K562 (cell line): ENCODE measurements around the gene LRRC59. TPM values are rescaled to one million over a fixed set of nuclear protein-coding genes. Genes with fewer than 3 reads are reported as not detected.

Experiments used
- HDAC3 ChIP-seq: fragments of 450-650 bp; IDR thresholded peaks from 2 replicates; pipeline ENCODE4 v1.6.1; 2018; ENCODE audit warnings: borderline replicate concordance, mild to moderate bottlenecking, moderate library complexity; ENCODE audit not compliant: partially characterized antibody
- KAT8 ChIP-seq: fragments of 450-650 bp; IDR thresholded peaks from 2 replicates; pipeline ENCODE4 v1.6.1; 2016; ENCODE audit warnings: low read depth, mild to moderate bottlenecking
- KDM4B ChIP-seq, 2 experiments: fragments of 450-650 bp in 1 of 2; sonication (generic) in 1 of 2; IDR thresholded peaks; 2 replicates each; pipeline ENCODE4 v1.6.1; 2016 to 2017; ENCODE audit warnings: borderline replicate concordance in 2 of 2, antibody characterized with exemption in 1 of 2, low read depth in 1 of 2, mild to moderate bottlenecking in 1 of 2
- NRF1 ChIP-seq, 2 experiments: fragments of 450-650 bp; IDR thresholded peaks in 1 of 2; conservative IDR thresholded peaks in 1 of 2; 2 replicates each; pipeline ENCODE4 v1.6.1; 2014; ENCODE audit warnings: mild to moderate bottlenecking in 2 of 2
- PTRF ChIP-seq: fragments of 450-650 bp; IDR thresholded peaks from 2 replicates; pipeline ENCODE4 v1.6.1; 2016; ENCODE audit warnings: mild to moderate bottlenecking, missing genetic modification characterization, missing compliant biosample characterization
- TFAM ChIP-seq: fragments of 250-450 bp; sonication (Bioruptor Pico); conservative IDR thresholded peaks from 2 replicates; pipeline ENCODE4 v1.5.0; 2021; ENCODE audit warnings: mild to moderate bottlenecking, moderate library complexity
- WHSC1 ChIP-seq: IDR thresholded peaks from one replicate; pipeline ENCODE4 v1.6.1; 2012; ENCODE audit warnings: low read length, control low read depth, inconsistent platforms
- ZNF41 ChIP-seq: fragments of 250-450 bp; sonication (Bioruptor Pico); conservative IDR thresholded peaks from 2 replicates; pipeline ENCODE4 v1.4.0; 2020; ENCODE audit warnings: mild to moderate bottlenecking
- polyA plus RNA-seq, 8 experiments: library from polyadenylated mRNA; depleted of rRNA in 4 of 8; stranded (reverse) in 5 of 8; unstranded in 3 of 8; fragments of >200 nt; fragmentation: Nextera tagmentation in 2 of 8; fragmentation: Illumina TruSeq in 1 of 8; extraction: Ambion mirVana in 2 of 8; extraction: Trizol in 1 of 8; gene quantifications; 2 replicates each; pipeline versions ENCODE4 v1.2.1 to v1.2.3, GENCODE V29; 2011 to 2014; ENCODE audit warnings: inconsistent platforms in 1 of 8, missing spikeins in 1 of 8
- total RNA-seq, 7 experiments: library from RNA; depleted of rRNA in 6 of 7; stranded (reverse); fragments of >200 nt in 6 of 7; fragmentation: Illumina TruSeq in 2 of 7; extraction: Trizol in 2 of 7; gene quantifications; 2 replicates each; pipeline versions ENCODE4 v1.2.1 to v1.2.3, GENCODE V29; 2011 to 2021; ENCODE audit warnings: low replicate concordance in 1 of 7
- TF ChIP-seq, protein P1 (sequence below), 3 experiments: fragments of 200-800 bp in 1 of 3; sonication (Bioruptor generic) in 1 of 3; sonication (generic) in 1 of 3; formaldehyde crosslinking in 1 of 3; IDR thresholded peaks; 2 replicates each; pipeline versions ENCODE4 v1.6.1 to v1.8.0; 2016 to 2022; ENCODE audit warnings: mild to moderate bottlenecking in 2 of 3, missing compliant biosample characterization in 2 of 3, missing genetic modification characterization in 2 of 3, missing genetic modification reagents in 1 of 3
- TF ChIP-seq, protein P2 (sequence below): sonication (generic); formaldehyde crosslinking; IDR thresholded peaks from 2 replicates; pipeline ENCODE4 v1.4.0; 2020; ENCODE audit warnings: mild to moderate bottlenecking, missing genetic modification reagents
- TF ChIP-seq, protein P3 (sequence below), 2 experiments: fragments of 450-650 bp; formaldehyde crosslinking in 1 of 2; IDR thresholded peaks; 2 replicates each; pipeline versions ENCODE4 v1.4.0 to v1.6.1; 2014 to 2020; ENCODE audit warnings: mild to moderate bottlenecking in 2 of 2, borderline replicate concordance in 1 of 2, low read depth in 1 of 2
- TF ChIP-seq, protein P4 (sequence below): fragments of 450-650 bp; IDR thresholded peaks from 2 replicates; pipeline ENCODE4 v1.6.1; 2016; ENCODE audit warnings: missing biosample characterization, missing genetic modification characterization

Gene LRRC59
- total and polyA plus RNA-seq, 9 of the 15 experiments (the other 6 are each of a cell fraction or from before 2014, with no cell fraction given) = 27.8 to 244 (median 154) TPM

DNA sequence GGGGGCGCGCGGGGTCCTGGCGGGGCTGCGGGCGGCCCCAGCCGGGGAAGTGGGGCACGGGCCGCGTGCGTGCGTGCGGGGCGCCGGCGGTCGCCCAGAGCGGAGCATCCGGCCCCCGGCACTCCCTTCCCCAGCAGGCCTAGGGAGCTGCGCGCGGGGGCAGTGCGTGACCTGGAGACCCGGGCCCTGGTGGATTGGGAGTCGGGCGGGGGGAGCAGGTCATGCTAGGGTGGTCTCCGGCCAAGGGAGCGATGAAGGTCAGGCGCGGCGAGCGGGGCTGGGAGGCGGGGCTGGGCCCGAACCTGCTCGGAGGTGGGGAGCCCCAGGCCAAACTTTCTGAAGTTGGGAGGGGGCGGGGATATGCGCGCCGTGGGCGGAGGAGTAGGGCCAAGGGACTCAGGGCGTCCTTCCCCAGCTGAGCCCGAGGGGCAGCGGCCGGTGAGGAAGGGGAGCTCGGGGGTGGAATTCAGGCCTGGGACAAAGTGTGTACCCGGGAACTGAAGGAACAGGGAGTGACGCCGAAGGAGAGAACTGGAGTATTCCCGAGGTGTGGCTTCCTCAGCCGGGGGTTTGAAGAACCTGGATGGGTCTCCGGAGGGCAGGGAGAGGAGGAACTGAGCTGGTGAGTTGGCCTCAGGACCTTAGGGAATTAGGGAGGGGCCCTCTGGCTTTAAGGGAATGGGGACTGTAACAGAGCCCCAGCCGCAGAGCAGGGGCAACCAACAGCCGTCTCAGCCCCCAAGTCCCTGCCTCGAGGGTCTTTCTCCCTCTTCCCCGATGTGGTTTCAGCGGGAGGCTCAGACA, 50.8 kb downstream of the LRRC59 start (continued):
- TF ChIP-seq, protein P1, sequence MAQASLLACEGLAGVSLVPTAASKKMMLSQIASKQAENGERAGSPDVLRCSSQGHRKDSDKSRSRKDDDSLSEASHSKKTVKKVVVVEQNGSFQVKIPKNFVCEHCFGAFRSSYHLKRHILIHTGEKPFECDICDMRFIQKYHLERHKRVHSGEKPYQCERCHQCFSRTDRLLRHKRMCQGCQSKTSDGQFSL (CRISPR knock-in tag; IDR thresholded peaks at IDR 0.05) = no peak
- TF ChIP-seq, protein P1 (tag; IDR thresholded peaks at IDR 0.05) = no peak
- TF ChIP-seq, protein P2, sequence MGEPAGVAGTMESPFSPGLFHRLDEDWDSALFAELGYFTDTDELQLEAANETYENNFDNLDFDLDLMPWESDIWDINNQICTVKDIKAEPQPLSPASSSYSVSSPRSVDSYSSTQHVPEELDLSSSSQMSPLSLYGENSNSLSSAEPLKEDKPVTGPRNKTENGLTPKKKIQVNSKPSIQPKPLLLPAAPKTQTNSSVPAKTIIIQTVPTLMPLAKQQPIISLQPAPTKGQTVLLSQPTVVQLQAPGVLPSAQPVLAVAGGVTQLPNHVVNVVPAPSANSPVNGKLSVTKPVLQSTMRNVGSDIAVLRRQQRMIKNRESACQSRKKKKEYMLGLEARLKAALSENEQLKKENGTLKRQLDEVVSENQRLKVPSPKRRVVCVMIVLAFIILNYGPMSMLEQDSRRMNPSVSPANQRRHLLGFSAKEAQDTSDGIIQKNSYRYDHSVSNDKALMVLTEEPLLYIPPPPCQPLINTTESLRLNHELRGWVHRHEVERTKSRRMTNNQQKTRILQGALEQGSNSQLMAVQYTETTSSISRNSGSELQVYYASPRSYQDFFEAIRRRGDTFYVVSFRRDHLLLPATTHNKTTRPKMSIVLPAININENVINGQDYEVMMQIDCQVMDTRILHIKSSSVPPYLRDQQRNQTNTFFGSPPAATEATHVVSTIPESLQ = 0 out of 2 replicates have a peak, but pooled peaks have one; percentile 10
- TF ChIP-seq, protein P3, sequence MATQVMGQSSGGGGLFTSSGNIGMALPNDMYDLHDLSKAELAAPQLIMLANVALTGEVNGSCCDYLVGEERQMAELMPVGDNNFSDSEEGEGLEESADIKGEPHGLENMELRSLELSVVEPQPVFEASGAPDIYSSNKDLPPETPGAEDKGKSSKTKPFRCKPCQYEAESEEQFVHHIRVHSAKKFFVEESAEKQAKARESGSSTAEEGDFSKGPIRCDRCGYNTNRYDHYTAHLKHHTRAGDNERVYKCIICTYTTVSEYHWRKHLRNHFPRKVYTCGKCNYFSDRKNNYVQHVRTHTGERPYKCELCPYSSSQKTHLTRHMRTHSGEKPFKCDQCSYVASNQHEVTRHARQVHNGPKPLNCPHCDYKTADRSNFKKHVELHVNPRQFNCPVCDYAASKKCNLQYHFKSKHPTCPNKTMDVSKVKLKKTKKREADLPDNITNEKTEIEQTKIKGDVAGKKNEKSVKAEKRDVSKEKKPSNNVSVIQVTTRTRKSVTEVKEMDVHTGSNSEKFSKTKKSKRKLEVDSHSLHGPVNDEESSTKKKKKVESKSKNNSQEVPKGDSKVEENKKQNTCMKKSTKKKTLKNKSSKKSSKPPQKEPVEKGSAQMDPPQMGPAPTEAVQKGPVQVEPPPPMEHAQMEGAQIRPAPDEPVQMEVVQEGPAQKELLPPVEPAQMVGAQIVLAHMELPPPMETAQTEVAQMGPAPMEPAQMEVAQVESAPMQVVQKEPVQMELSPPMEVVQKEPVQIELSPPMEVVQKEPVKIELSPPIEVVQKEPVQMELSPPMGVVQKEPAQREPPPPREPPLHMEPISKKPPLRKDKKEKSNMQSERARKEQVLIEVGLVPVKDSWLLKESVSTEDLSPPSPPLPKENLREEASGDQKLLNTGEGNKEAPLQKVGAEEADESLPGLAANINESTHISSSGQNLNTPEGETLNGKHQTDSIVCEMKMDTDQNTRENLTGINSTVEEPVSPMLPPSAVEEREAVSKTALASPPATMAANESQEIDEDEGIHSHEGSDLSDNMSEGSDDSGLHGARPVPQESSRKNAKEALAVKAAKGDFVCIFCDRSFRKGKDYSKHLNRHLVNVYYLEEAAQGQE (IDR thresholded peaks at IDR 0.05; ENCODE audit: borderline replicate concordance) = no peak
- TF ChIP-seq, protein P3 (CRISPR knock-in tag; IDR thresholded peaks at IDR 0.05; ENCODE audit: low read depth) = 0 out of 2 replicates have a peak, but pooled peaks have one; percentile 12
- TF ChIP-seq TFAM (CRISPR knock-in tag) (no peak), HDAC3 (no peak), ZNF41 (CRISPR knock-in tag) (no peak), KDM4B (IDR thresholded peaks at IDR 0.05; ENCODE audit: borderline replicate concordance in 2 of 2, low read depth in 1 of 2) (no peak), KAT8 (no peak), NRF1 (conservative IDR thresholded peaks at IDR 0.05 in 1 of 2, IDR thresholded peaks at IDR 0.05 in 1 of 2) (peak; percentile 47 to 53), PTRF (tag) (no peak), WHSC1 (no peak)
- TF ChIP-seq, protein P4, sequence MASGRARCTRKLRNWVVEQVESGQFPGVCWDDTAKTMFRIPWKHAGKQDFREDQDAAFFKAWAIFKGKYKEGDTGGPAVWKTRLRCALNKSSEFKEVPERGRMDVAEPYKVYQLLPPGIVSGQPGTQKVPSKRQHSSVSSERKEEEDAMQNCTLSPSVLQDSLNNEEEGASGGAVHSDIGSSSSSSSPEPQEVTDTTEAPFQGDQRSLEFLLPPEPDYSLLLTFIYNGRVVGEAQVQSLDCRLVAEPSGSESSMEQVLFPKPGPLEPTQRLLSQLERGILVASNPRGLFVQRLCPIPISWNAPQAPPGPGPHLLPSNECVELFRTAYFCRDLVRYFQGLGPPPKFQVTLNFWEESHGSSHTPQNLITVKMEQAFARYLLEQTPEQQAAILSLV (tag) = no peak
